ENCODE data around the gene DNAJC21.
"Not testable (repeated sequence)": the region's sequence is repeated elsewhere in the genome, so short reads cannot be mapped to it uniquely, and the experiment has no call there.

Gene DNAJC21

DNA sequence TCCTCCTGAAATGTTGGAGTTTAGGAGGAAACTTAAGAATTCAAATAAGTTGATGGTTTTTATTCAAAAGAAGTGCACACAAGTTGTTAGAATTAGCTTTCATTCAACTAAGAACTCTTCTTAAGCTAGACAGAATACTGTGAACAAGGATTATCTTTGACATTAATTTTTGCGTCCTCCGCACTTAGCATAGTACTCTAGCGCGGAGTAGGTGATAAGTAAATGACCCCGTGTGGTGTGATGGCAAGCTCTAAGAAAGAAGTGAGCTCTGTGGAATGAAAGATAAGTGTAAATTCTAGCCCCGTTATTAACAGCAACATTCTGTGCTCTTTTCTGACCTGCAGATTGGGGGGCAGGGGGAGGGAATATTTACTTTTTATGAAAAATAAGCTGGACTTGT, 12.8 kb upstream of the DNAJC21 start:
- no peak for DNase-seq (ENCODE audit: low read depth)
- TF ChIP-seq, protein P1, sequence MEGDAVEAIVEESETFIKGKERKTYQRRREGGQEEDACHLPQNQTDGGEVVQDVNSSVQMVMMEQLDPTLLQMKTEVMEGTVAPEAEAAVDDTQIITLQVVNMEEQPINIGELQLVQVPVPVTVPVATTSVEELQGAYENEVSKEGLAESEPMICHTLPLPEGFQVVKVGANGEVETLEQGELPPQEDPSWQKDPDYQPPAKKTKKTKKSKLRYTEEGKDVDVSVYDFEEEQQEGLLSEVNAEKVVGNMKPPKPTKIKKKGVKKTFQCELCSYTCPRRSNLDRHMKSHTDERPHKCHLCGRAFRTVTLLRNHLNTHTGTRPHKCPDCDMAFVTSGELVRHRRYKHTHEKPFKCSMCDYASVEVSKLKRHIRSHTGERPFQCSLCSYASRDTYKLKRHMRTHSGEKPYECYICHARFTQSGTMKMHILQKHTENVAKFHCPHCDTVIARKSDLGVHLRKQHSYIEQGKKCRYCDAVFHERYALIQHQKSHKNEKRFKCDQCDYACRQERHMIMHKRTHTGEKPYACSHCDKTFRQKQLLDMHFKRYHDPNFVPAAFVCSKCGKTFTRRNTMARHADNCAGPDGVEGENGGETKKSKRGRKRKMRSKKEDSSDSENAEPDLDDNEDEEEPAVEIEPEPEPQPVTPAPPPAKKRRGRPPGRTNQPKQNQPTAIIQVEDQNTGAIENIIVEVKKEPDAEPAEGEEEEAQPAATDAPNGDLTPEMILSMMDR (IDR thresholded peaks at IDR 0.05; ENCODE audit: control insufficient read depth, insufficient read depth, low read depth, low read length, missing control alignments) = no peak
- peak overlapping the region; percentile 99 for H3K4me3 ChIP-seq (ENCODE audit: control insufficient read depth, low read depth, low read length)

DNA sequence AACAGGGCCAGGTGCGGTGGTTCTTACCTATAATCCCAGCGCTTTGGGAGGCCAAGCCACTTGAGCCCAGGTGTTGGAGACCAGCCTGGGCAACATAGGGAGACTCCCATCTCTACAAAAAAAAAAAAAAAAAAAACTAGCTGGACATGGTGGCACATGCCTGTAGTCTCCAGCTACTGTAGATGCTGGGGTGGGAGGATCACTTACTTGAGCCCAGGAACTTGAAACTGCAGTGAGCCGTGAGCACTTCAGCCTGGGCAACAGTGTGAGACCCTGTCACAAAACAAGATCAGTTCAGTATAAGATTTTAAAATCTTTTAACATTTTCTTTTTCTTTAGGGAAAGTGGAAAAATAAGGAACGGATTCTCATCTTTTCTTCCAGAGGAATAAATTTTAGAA, 11.3 kb upstream of the DNAJC21 start:
- DNase-seq (ENCODE audit: low read depth) = no peak
- H3K4me3 ChIP-seq (ENCODE audit: control insufficient read depth, low read depth, low read length) = peak overlapping the region; percentile 5; the same call in 1 of the 2 replicates
- TF ChIP-seq, protein P1 (IDR thresholded peaks at IDR 0.05; ENCODE audit: control insufficient read depth, insufficient read depth, low read depth, low read length, missing control alignments) = no peak

DNA sequence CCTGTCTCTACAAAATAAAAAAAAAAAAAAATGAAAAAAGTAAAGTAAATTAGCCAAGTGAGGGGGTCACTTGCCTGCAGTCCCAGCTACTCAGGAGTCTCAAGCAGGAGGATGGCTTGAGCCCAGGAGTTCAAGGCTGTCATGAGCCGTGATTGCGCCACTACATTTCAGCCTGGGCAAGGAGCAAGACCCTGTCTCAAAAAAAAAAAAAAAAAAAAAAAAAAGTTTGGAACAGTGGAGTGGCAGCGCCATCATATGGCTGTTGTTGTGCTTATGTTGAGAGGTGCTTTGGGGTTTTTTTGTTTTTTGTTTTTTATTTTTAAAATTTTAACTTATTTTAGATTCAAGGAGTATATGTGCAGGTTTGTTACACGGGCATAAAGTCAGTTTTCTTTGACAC, 10.3 kb upstream of the DNAJC21 start:
- no peak overlapping the region for H3K4me3 ChIP-seq (ENCODE audit: control insufficient read depth, low read depth, low read length)
- no peak for DNase-seq (ENCODE audit: low read depth)
- TF ChIP-seq, protein P1 (IDR thresholded peaks at IDR 0.05; ENCODE audit: control insufficient read depth, insufficient read depth, low read depth, low read length, missing control alignments) = peak; percentile 26

DNA sequence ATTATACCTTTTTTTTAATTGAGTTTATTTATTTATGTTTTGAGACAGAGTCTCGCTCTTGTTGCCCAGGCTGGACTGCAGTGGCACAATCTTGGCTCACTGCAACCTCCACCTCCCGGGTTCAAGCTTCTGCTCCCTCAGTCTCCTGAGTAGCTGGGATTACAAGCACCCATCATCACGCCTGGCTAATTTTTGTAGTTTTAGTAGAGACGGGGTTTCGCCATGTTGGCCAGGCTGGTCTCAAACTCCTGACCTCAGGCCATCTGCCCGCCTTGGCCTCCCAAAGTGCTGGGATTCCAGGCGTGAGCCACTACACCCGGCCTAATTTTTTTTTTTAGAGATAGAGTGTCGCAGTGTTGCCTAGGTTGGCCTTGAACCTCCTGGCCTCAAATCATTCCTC, 6.1 kb upstream of the DNAJC21 start:
- DNase-seq (ENCODE audit: low read depth); H3K4me3 ChIP-seq (ENCODE audit: control insufficient read depth, low read depth, low read length): not testable (repeated sequence)

DNA sequence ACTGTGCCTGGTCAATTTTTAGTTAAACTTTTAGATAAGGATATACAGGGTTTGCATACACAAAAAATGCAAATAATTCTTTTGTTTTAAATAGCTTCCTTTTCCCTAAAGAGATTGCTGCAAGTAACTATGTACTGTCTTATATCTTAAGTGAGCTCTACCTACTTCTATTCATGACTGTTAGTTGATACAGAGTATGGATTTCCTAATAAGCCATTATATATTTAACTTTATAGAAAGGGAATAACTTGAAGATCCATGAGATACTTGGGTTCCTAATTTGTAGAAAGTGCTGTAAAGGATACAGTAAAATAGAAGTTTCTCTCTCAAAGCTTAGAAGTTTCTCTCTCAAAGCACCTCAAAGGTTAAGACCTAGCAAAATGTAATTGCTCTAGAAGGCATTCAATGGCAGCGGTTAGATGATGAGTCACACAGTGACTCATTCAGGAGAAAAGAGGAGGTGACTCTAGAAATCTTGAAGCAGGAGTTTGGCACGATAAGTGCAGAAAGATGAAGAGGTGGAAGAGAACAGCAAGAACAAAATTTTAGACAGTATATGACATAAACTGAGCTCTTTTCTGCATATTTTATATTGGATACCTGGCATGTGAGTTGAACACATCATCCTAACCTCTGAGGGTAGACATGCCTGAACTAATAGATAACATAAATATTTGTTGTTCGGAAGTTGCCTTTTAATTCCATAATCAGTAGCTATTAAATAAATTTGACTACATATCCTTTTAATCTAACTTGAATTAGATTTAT, 5.5 kb upstream of the DNAJC21 start:
- TF ChIP-seq, protein P1 (IDR thresholded peaks at IDR 0.05; ENCODE audit: control insufficient read depth, insufficient read depth, low read depth, low read length, missing control alignments) = no peak
- DNase-seq (ENCODE audit: low read depth) = peak; percentile 48
- no peak overlapping the region for H3K4me3 ChIP-seq (ENCODE audit: control insufficient read depth, low read depth, low read length)

DNA sequence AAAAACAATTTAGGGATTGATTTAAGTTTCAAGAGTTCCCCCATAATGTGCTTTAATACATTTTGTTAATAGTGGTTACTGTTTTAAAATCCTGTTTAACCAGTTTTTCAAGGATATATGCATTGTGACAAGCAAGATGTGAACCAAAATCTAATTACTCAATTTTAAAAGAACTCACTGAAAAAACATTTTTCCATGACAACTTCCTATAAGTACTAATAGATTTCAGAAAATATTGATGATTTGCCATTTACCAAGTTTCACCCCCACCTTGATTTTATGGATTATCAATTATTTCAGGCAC, 4.9 kb upstream of the DNAJC21 start:
- no peak for DNase-seq (ENCODE audit: low read depth)
- TF ChIP-seq, protein P1 (IDR thresholded peaks at IDR 0.05; ENCODE audit: control insufficient read depth, insufficient read depth, low read depth, low read length, missing control alignments) = no peak
- no peak overlapping the region for H3K4me3 ChIP-seq (ENCODE audit: control insufficient read depth, low read depth, low read length)

DNA sequence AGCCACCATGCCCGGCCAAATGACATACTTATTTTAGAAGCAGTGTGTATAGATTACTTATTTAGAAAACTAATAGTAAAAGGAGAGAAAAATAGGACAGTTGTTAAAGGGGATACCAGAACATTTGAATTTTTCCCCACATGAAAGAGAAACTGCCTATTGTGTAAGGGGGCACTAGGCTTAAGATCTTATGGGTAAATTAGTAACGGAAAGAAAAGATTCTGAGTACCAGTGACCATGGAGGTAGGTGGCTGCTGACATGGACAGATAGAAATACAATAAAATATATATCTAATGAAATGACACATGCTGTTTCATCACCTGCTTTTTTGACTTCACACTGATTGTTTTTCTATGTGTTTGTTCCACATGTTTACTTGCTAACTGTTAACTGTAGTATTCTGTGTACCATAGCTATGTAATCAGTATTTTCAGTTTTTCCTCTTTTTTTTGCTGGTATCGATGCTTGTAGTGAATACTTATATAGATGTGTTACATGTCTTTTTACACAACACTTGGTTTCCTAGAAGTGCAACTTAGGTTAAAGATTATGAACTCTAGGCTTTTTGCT, 3.0 kb upstream of the DNAJC21 start:
- no peak overlapping the region for H3K4me3 ChIP-seq (ENCODE audit: control insufficient read depth, low read depth, low read length)
- no peak for DNase-seq (ENCODE audit: low read depth)
- TF ChIP-seq, protein P1 (IDR thresholded peaks at IDR 0.05; ENCODE audit: control insufficient read depth, insufficient read depth, low read depth, low read length, missing control alignments) = no peak
